Kidney tubule cell (primary cell): ENCODE measurements around the gene SMOC2.

Experiments
- DNase-seq: peaks from one replicate; pipeline ENCODE4 v3.0.0-alpha.2; 2018; ENCODE audit warnings: low spot score

Gene SMOC2

GRCh38 chr6:168415993-168416530, 24.9 kb upstream of the SMOC2 start:
- DNase-seq = no peak

GRCh38 chr6:168416531-168416930, 24.5 kb upstream of the SMOC2 start:
- DNase-seq = no peak

- no peak for DNase-seq
Observed at GRCh38 chr6:168417191-168417590, 23.8 kb upstream of the SMOC2 start.

- DNase-seq = no peak
Observed at GRCh38 chr6:168417679-168418557, 23.1 kb upstream of the SMOC2 start.

- DNase-seq = no peak
Observed at GRCh38 chr6:168418711-168419121, 22.3 kb upstream of the SMOC2 start.

- no peak for DNase-seq
Observed at GRCh38 chr6:168419569-168419968, 21.4 kb upstream of the SMOC2 start.

GRCh38 chr6:168420084-168420483, 20.9 kb upstream of the SMOC2 start:
- no peak for DNase-seq

- DNase-seq = no peak
Observed at GRCh38 chr6:168420706-168421105, 20.3 kb upstream of the SMOC2 start.

GRCh38 chr6:168427184-168427583, 13.8 kb upstream of the SMOC2 start:
- no peak for DNase-seq

GRCh38 chr6:168428052-168428826, 12.7 kb upstream of the SMOC2 start:
- no peak for DNase-seq

GRCh38 chr6:168428863-168429262, 12.1 kb upstream of the SMOC2 start:
- DNase-seq = no peak

GRCh38 chr6:168432196-168432595, 8.8 kb upstream of the SMOC2 start:
- DNase-seq = no peak

- no peak for DNase-seq
Observed at GRCh38 chr6:168433898-168434297, 7.1 kb upstream of the SMOC2 start.

- DNase-seq = no peak
Observed at GRCh38 chr6:168434505-168434904, 6.5 kb upstream of the SMOC2 start.

- no peak for DNase-seq
Observed at GRCh38 chr6:168437751-168438150, 3.2 kb upstream of the SMOC2 start.

GRCh38 chr6:168438783-168439520, 2.0 kb upstream of the SMOC2 start:
- no peak for DNase-seq

- no peak for DNase-seq
Observed at GRCh38 chr6:168439794-168440450, 1.1 kb upstream of the SMOC2 start.

GRCh38 chr6:168441434-168442391, 729 bp downstream of the SMOC2 start:
- no peak for DNase-seq

GRCh38 chr6:168442646-168443045, 1.7 kb downstream of the SMOC2 start:
- DNase-seq = no peak

GRCh38 chr6:168447282-168447681, 6.3 kb downstream of the SMOC2 start:
- no peak for DNase-seq

GRCh38 chr6:168447700-168448099, 6.7 kb downstream of the SMOC2 start:
- no peak for DNase-seq
